NCI-H1417 (cell line): ENCODE results near the gene ALOX5AP.

Source experiments
- DNase-seq, 3 experiments: peaks; one replicate each; lab custom pipeline; 2025; lab: John Stamatoyannopoulos, UW

The ALOX5AP gene

GRCh38 chr13:30759748-30760147 is 24.4 kb downstream of the ALOX5AP start:
- no peak for DNase-seq

- no peak for DNase-seq
These were observed 27.3 kb downstream of the ALOX5AP start for GRCh38 chr13:30762643-30763042.

GRCh38 chr13:30763786-30764413 is 28.6 kb downstream of the ALOX5AP start:
- no peak for DNase-seq

GRCh38 chr13:30766231-30766630 is 30.9 kb downstream of the ALOX5AP start:
- DNase-seq: no peak

- DNase-seq: no peak
These were observed 35.6 kb downstream of the ALOX5AP start for GRCh38 chr13:30770929-30771328.

GRCh38 chr13:30773561-30773960 is 38.2 kb downstream of the ALOX5AP start:
- no peak for DNase-seq

- no peak for DNase-seq
These were observed 38.9 kb downstream of the ALOX5AP start for GRCh38 chr13:30774214-30774730.

- DNase-seq: no peak
These were observed 41.3 kb downstream of the ALOX5AP start for GRCh38 chr13:30776661-30777060.

GRCh38 chr13:30779016-30779415 is 43.7 kb downstream of the ALOX5AP start:
- DNase-seq: no peak

- no peak for DNase-seq
These were observed 44.3 kb downstream of the ALOX5AP start for GRCh38 chr13:30779608-30780007.

GRCh38 chr13:30780338-30780981 is 45.1 kb downstream of the ALOX5AP start:
- DNase-seq: no peak

- no peak for DNase-seq
These were observed 50.0 kb downstream of the ALOX5AP start for GRCh38 chr13:30785191-30785850.

- no peak for DNase-seq
These were observed 51.3 kb downstream of the ALOX5AP start for GRCh38 chr13:30786648-30787047.

GRCh38 chr13:30787738-30788525 is 52.6 kb downstream of the ALOX5AP start:
- peak in 1 of 3 experiments; percentile 61 for DNase-seq

- DNase-seq: no peak
These were observed 54.0 kb downstream of the ALOX5AP start for GRCh38 chr13:30789166-30789862.

GRCh38 chr13:30790592-30790991 is 55.2 kb downstream of the ALOX5AP start:
- no peak for DNase-seq

- no peak for DNase-seq
These were observed 56.1 kb downstream of the ALOX5AP start for GRCh38 chr13:30791354-30792001.

GRCh38 chr13:30792285-30793000 is 57.1 kb downstream of the ALOX5AP start:
- peak in 2 of 3 experiments; percentile 4 to 42 for DNase-seq

- peak in 1 of 3 experiments; percentile 15 for DNase-seq
These were observed 60.8 kb downstream of the ALOX5AP start for GRCh38 chr13:30796132-30796572.
